HG02642 (cell line): ENCODE measurements around the gene SUMO1.
"Not testable (repeated sequence)": the region's sequence is repeated elsewhere in the genome, so short reads cannot be mapped to it uniquely, and the experiment has no call there.

Source experiments
- ATAC-seq: cut with Tn5 transposase; IDR thresholded peaks from one replicate; pipeline ENCODE4 v1.9.1; 2021; ENCODE audit warnings: mild to moderate bottlenecking; ENCODE audit not compliant: unreplicated experiment, poor library complexity

SUMO1 gene

GRCh38 chr2:202238234-202239197 is at the start of gene SUMO1:
TSS of gene SUMO1 (minus strand) at chr2:202238597. CDS start at chr2:202238451, 146 bp downstream.
- peak; percentile 98 for ATAC-seq

- no peak for ATAC-seq
Observed at GRCh38 chr2:202286595-202286994, 48.2 kb upstream of the SUMO1 start.

GRCh38 chr2:202278944-202279343 is 40.5 kb upstream of the SUMO1 start:
- ATAC-seq = no peak

GRCh38 chr2:202278036-202278760 is 39.8 kb upstream of the SUMO1 start:
- no peak for ATAC-seq

- not testable (repeated sequence) for ATAC-seq
Observed at GRCh38 chr2:202276078-202276720, 37.8 kb upstream of the SUMO1 start.

GRCh38 chr2:202270487-202270886 is 32.1 kb upstream of the SUMO1 start:
- ATAC-seq = no peak

GRCh38 chr2:202269585-202269984 is 31.2 kb upstream of the SUMO1 start:
- ATAC-seq = no peak

GRCh38 chr2:202267495-202267894 is 29.1 kb upstream of the SUMO1 start:
- no peak for ATAC-seq

GRCh38 chr2:202265467-202266277 is 27.3 kb upstream of the SUMO1 start, which contains the start of gene NOP58:
TSS of gene NOP58 (plus strand) at chr2:202265763. CDS start at chr2:202265942, 179 bp downstream.
- peak; percentile 93 for ATAC-seq

GRCh38 chr2:202261531-202261930 is 23.1 kb upstream of the SUMO1 start:
- ATAC-seq = no peak

GRCh38 chr2:202251494-202251893 is 13.1 kb upstream of the SUMO1 start:
- ATAC-seq = no peak

- no peak for ATAC-seq
Observed at GRCh38 chr2:202249521-202250253, 11.3 kb upstream of the SUMO1 start.

- not testable (repeated sequence) for ATAC-seq
Observed at GRCh38 chr2:202247710-202248109, 9.3 kb upstream of the SUMO1 start.

GRCh38 chr2:202237787-202238233 is 587 bp downstream of the SUMO1 start:
- peak; percentile 42 for ATAC-seq

GRCh38 chr2:202221873-202222272 is 16.5 kb downstream of the SUMO1 start:
- no peak for ATAC-seq

- ATAC-seq = no peak
Observed at GRCh38 chr2:202215179-202215578, 23.2 kb downstream of the SUMO1 start.

GRCh38 chr2:202208526-202208925 is 29.9 kb downstream of the SUMO1 start:
- no peak for ATAC-seq

- no peak for ATAC-seq
Observed at GRCh38 chr2:202204855-202205254, 33.5 kb downstream of the SUMO1 start.

- ATAC-seq = no peak
Observed at GRCh38 chr2:202203348-202203747, 35.0 kb downstream of the SUMO1 start.
